Nucleus accumbens (tissue), 56 donors: ENCODE data around the gene YIPF2.
A peak's percentile ranks its signal among the peaks of the same experiment; 100 is the strongest.
"Not testable (repeated sequence)": the region's sequence is repeated elsewhere in the genome, so short reads cannot be mapped to it uniquely, and the experiment has no call there.

Source experiments
- DNase-seq, 56 donors: peaks; one replicate each; lab custom pipeline; 2025; lab: John Stamatoyannopoulos, UW

The YIPF2 gene

GRCh38 chr19:10881403-10882107 lies 46.9 kb downstream of the YIPF2 start:
- no peak for DNase-seq

GRCh38 chr19:10878253-10878652 lies 50.2 kb downstream of the YIPF2 start:
- no peak for DNase-seq

GRCh38 chr19:10877608-10878007 lies 50.8 kb downstream of the YIPF2 start:
- not testable (repeated sequence) for DNase-seq

GRCh38 chr19:10876459-10877240 lies 51.8 kb downstream of the YIPF2 start:
- peak in 28 of 56 donors; percentile 4 to 58 (median 24) for DNase-seq

- DNase-seq: no peak
These were observed 54.4 kb downstream of the YIPF2 start for GRCh38 chr19:10874024-10874423.

- no peak for DNase-seq
These were observed 55.8 kb downstream of the YIPF2 start for GRCh38 chr19:10872546-10873107.
